ENCODE data around the gene KDM4B.
"Not testable (repeated sequence)": the region's sequence is repeated elsewhere in the genome, so short reads cannot be mapped to it uniquely, and the experiment has no call there.

Gene KDM4B

DNA sequence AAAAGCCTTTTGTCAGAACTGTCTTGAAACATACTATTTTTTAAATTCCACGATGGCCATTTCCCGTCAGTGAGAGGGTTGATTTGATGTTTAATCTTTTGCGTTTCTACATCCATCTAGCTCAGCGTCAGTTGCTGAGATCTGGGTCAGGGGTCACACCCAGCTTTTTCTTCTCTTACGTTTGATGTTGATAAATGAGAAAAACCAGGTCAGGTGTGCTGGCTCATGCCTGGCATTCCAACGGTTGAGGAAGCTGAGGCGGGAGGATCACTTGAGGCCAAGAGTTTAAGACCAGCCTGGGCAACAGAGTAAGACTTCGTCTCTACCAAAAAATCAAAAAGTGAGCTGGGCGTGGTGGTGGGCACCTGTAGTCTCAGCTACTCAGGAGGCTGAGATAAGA lies 202.8 kb downstream of the KDM4B start:
- no peak for DNase-seq (ENCODE audit: low read depth in 2 of 2)

GRCh38 chr19:5172859-5173630 lies 204.1 kb downstream of the KDM4B start:
- no peak for DNase-seq (ENCODE audit: low read depth in 2 of 2)

DNA sequence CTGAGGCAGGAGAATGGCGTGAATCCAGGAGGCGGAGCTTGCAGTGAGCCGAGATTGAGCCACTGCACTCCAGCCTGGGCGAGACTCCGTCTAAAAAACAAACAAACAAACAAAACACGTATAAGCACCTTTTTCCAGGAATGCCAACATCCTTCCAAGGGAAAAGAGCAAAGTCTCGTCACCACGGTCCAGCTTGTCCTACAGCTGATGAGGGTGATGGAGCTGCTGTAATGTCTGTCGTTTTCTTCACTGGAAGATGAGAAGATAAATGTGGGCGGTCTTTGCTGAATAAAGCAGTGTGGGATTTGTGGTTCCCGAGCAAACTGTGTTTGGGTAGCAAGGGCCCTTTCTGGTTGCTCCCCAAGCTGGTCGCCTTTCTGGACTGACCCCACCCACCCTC lies 205.1 kb downstream of the KDM4B start:
- no peak for DNase-seq (ENCODE audit: low read depth in 2 of 2)

- DNase-seq (ENCODE audit: low read depth in 2 of 2), result no peak
Measured at GRCh38 chr19:5177745-5178450, 209.0 kb downstream of the KDM4B start.

DNA sequence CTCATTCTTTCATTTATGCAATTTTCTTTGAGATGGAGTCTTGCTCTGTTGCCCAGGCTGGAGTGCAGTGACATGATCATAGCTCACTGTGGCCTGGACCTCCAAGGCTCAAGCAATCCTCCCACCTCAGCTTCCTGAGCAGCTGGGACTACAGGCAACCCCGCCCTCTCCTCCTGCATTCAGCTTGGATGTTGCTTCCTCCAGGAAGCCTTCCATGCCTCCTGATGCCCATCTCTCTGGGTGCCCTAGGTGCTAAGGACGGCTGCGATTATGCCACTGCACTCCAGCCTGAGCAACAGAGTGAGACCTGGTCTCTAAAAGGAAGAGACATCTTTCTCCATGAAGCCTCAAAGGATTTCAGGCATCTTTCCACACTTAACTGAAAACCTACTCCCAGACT lies 209.9 kb downstream of the KDM4B start:
- no peak for DNase-seq (ENCODE audit: low read depth in 2 of 2)

DNA sequence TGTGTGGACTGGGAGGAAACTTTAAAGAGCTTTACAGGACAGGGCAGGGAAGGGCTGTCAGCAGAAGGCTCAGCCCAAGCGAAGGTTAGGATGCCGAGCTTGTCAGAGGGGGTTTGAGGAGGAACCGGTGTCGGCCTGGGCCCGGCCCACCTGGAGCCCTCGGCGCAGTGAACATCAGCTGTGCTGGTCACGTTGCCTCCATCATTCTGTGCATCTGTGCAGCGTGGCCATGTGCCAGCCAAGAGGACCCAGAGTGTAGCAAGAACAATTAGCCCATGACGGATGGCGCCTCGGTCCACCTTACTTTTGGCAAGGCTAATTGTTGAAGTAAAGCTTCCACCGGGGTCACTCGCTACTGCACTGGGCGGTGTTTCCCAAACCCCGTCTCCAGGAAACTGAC lies 210.3 kb downstream of the KDM4B start:
- no peak for DNase-seq (ENCODE audit: low read depth in 2 of 2)

- no peak for DNase-seq (ENCODE audit: low read depth in 2 of 2)
Measured at GRCh38 chr19:5181329-5181728, 212.4 kb downstream of the KDM4B start.

- DNase-seq (ENCODE audit: low read depth in 2 of 2), result no peak
Measured at GRCh38 chr19:5182751-5183150, 213.8 kb downstream of the KDM4B start.

DNA sequence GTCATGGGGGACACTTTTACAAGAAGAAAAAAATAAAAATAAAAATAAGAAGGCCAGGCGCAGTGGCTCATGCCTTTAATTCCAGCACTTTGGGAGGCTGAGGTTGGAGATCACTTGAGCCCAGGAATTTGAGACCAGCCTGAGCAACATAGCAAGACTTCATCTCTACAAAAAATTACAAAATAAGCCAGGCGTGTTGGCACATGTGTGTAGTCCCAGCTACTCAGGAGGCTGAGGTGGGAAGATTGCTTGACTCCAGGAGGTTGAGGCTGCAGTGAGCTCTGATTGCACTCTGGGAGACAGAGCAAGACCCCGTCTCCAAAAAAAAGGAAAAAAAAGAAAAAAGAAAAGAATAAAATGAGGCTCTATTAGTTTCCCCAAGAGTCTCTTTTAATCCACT lies 214.7 kb downstream of the KDM4B start:
- no peak for DNase-seq (ENCODE audit: low read depth in 2 of 2)

GRCh38 chr19:5184930-5185329 lies 216.0 kb downstream of the KDM4B start:
- DNase-seq (ENCODE audit: low read depth in 2 of 2), result no peak

GRCh38 chr19:5186293-5187050 lies 217.6 kb downstream of the KDM4B start:
- DNase-seq (ENCODE audit: low read depth in 2 of 2), result no peak

DNA sequence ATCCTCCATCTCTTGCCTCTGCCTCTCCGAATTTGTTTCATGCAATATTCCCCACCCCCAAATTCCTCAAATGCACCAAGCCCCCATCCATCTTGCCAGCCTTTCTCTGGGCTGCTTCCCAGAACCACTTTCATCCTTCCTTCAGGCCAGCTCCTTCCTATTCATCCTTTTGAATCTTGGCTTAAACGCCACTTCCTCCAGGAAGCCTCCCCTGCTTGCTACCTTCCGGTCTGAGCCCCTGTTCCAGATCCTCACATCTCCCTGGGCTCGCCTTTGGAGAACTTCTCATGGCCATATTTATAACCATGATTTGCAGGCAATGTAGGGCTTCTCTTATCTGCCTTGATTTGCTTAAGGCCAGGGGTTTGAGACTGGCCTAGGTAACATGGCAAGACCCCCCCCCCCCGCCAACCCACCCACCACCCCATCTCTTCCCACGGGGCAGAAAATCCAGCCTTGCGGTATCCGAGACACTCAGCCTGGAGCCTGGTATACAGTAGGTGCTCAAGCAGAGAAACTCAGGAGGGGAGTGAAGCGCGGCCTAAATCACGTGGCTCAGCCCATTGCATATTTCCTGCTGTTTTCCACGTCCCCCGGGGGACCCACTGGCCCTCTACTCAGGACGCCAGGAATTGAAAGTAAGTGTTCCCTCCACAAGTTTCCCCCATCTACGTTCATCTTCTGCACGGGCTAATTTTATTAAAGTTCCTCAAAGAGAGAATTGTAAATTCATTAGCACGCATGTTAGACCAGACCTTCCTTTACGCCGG lies 219.8 kb downstream of the KDM4B start:
- DNase-seq (ENCODE audit: low read depth in 2 of 2), result no peak

DNA sequence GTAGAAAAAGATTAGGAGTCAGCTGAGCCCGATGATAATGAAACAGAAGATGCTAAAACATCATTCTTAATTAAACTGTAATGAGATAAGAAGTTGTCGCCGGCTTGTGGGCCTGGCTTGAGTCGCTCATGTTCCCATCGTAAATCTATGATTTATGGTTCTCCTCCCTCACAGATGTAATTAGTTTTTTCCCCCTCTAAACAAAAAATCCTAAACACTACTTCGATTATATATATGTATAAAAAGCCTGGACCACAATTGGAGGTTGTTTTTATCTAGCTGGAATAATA lies 220.3 kb downstream of the KDM4B start:
- DNase-seq (ENCODE audit: low read depth in 2 of 2), result no peak

- DNase-seq (ENCODE audit: low read depth in 2 of 2), result no peak
Measured at GRCh38 chr19:5191091-5191490, 222.2 kb downstream of the KDM4B start.

DNA sequence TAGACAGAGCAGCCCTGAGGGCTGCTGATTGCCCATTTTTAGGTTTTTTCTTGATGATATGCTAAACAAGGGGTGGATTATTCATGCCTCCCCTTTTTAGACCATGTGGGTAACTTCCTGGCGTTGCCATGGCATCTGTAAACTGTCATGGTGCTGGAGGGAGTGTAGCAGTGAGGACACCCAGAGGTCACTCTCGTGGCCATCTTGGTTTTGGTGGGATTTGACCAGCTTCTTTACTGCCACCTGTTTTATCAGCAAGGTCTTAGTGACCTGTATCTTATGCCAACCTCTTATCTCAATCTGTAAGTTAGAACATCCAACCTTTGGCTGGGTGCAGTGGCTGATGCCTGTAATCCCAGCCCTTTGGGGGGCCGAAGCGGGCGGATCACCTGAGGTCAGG lies 223.7 kb downstream of the KDM4B start:
- no peak for DNase-seq (ENCODE audit: low read depth in 2 of 2)

GRCh38 chr19:5193192-5193591 lies 224.3 kb downstream of the KDM4B start:
- DNase-seq (ENCODE audit: low read depth in 2 of 2), result no peak

- DNase-seq (ENCODE audit: low read depth in 2 of 2), result no peak
Measured at GRCh38 chr19:5194641-5195040, 225.7 kb downstream of the KDM4B start.

DNA sequence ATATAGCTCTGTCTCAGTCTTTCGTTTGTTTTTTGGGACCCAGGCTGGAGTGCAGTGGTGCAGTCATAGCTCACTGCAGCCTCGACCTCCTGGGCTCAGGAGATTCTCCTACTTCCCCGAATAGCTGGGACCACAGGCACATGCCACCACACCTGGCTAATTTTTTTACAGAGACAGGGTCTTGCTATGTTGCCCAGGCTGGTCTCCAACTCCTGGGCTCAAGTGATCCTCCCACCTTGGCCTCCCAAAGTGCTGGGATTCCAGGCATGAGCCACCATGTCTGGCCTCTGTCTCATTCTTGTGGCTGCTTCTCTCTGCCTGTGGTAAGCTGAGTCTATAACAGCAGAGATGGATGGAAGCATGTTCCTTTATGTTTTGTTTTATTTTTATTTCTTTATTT lies 226.7 kb downstream of the KDM4B start:
- not testable (repeated sequence) for DNase-seq (ENCODE audit: low read depth in 2 of 2)

GRCh38 chr19:5196832-5197231 lies 227.9 kb downstream of the KDM4B start:
- DNase-seq (ENCODE audit: low read depth in 2 of 2), result no peak

- DNase-seq (ENCODE audit: low read depth in 2 of 2), result no peak
Measured at GRCh38 chr19:5200844-5201243, 231.9 kb downstream of the KDM4B start.

DNA sequence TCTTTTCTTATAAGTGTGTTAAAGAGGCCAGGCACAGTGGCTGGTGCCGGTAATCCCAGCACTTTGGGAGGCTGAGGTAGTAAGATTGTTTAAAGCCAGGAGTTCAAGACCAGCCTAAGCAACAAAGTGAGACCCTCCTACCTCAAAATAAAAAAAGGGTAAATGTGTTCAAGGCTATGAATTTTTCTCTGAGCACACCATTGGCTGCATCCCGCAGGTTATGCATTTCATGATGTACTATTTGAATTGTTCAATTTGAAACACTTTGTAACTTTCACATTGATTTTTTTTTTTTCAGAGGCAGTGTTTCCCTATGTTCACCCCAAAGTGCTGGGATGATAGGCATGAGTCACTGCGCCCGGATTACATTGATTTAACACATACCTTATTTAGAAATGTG lies 233.6 kb downstream of the KDM4B start:
- DNase-seq (ENCODE audit: low read depth in 2 of 2), result no peak
